ENCODE results near the gene OR6M1.

OR6M1 gene

DNA sequence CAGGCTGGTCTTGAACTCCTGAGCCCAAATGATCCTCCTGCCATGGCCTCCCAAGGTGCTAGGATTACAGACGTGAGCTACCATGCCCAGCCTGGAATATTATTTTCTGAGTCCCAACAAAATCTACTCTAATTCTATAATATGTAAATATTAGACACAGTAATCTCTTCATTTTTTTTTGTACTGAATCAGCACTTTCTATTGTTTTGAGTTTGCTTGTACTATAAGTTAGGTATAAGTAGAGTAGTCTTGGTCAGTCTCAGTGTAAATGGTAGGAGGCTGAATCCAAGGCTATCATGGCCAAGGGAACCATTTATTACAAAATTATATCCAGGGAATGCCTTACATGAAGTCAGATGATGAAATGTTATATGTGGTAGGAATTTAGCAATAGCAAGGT lies 32.2 kb downstream of the OR6M1 start:
- DNase-seq: no peak

DNA sequence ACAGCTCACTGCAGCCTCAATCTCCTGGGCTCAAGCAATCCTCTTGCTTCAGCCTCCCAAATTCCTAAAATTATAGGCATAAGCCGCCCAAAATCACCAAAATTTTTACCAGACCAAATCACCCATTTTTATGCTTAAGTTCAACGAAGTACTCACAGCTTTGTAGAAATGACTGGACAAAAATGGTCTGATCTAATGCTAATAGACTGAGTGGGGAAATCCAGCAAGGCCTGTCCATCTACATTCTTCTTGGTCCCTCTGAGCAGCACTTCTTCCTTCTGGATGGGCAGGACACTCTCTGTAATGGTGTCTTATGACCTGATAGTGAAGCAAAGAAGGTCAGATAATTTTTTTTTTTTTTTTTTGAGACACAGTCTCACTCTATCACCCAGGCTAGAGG lies 33.1 kb downstream of the OR6M1 start:
- no peak for DNase-seq

DNA sequence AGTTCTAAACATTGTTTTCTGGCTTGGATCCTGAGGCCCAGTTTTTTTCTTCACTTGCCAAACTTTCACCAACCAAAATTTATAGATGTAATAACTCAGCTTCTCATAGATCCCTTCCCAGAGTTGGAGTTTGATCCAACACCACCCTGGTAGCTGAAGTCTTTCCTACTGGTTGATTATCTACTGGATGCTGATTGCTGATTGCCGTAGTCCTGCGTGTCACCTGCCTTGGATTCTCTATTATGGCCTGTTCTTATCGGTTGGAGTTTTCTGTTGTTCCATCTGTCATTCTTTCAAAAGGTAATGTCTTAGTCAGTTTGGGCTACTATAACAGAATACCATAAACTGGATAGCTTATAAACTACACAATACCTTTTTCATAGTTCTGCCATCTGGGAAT lies 34.5 kb downstream of the OR6M1 start:
- DNase-seq: no peak

DNA sequence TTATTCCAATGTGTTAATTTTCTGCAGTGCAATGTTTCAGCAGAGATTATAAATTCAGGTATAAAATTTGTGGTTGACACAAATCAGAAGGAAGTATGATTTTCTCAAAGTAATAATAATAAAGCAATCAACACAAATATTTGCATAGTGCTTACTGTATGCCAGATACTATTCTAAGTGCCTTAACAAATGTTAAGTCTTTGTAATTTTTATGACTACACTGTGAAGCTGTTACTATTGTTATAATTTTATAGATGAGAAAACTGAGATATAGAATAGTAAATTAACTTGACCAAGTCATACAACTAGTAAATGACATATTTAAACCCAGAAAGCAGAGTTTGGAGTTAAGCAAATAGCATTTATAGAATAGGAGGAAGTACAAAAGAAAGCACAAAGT lies 35.4 kb downstream of the OR6M1 start:
- no peak for DNase-seq

DNA sequence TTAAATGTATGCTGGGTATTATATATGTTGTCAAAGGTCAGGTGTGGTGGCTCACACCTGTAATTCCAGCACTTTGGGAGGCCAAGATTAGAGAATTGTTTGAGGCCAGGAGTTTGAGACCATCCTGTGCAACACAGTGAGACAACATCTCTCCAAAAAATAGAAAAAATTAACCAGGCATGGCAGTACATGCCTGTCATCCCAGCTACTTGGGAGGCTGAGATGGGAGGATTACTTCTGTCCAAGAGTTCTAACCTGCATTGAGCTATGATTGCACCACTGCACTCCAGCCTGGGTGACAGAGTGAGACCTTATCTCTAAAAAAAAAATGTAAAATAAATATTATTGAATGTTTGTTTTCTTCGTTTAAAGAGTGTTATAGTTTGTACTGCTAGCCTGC lies 40.5 kb downstream of the OR6M1 start:
- DNase-seq: no peak

DNA sequence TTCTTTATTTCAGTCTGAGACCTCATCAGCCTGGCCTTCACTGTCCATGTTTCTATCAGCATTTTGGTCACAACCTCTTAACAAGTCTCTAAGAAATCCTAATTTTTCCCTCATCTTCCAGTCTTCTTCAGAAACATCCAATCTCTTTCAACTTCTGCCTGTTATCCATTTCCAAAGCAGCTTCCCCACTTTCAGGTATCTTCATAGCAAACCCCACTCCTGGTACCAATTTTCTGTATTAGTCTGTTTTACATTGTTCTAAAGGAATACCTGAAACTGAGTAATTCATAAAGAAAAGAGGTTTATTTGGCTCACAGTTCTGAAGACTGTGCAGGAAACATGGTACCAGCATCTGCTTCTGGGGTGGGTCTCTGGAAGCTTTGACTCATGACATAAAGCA lies 43.7 kb downstream of the OR6M1 start:
- no peak for DNase-seq

DNA sequence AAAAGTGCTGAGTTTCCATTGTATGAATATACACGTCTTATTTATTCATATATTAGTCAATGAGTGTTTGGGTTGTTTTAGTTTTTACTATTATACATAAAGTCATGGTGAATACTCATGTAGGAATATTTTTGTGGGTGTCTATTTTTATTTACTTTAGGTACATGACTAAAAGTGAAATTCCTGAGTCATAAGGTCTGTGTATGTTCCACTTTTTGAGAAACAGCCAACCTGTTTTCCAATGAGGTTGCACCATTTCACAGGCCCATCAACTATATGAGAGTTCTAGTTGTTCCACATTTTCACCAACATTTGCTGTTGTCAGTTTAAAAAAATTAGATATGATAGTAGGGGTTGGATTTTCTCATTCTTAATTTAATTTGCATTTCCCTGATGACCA lies 45.3 kb downstream of the OR6M1 start:
- no peak for DNase-seq

DNA sequence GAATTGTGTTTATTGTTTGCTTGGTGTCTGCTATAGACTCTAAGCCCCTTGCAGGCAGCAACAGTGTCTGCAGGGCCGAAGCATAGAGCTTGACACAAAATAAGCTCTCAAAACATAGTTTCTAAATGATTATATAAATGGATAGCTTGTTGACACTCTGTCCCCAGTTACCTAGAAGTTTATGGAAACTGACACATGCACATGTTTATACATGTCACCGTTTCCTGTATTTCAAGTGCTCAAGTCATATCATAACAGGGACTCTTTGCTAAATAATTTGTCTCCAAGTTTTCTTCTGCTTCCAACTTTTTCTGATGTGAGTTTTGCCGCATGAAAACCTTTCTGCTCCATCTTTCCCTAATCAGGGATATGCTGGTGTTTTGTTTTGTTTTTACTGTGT lies 48.2 kb downstream of the OR6M1 start:
- no peak for DNase-seq

DNA sequence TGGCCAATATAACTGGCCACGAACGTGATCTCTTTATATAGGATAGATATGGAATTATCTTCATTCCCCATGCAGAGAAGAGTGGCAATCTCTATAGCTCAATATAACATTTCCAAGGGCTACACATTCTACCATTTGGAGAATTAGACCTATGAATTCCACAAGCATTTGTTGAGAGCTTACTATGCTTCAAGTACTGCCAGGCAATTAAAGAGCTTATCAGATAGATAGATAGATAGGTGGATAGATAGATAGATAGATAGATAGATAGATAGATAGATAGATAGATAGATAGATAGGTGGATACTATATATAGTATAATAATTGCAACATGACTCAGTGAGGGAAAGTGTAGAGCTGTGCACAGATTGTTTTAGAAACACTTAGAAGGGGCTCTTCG lies 50.3 kb downstream of the OR6M1 start:
- no peak for DNase-seq
